Stimulated activated CD4-positive, alpha-beta T cell treated with anti-CD3 and anti-CD28 coated beads, Interleukin-15, amount 100 ng/mL, for 48 hours (primary cell): ENCODE data around the gene LASP1.

Source experiments
- DNase-seq, 2 donors: peaks; one replicate each; pipeline ENCODE4 v3.0.0-alpha.2; 2020; ENCODE audit warnings: low read depth in 2 of 2

Gene LASP1

GRCh38 chr17:38888842-38889241 is 19.0 kb downstream of the LASP1 start:
- no peak for DNase-seq

GRCh38 chr17:38889745-38890409 is 20.0 kb downstream of the LASP1 start:
- DNase-seq, result no peak

- no peak for DNase-seq
These were observed 20.5 kb downstream of the LASP1 start for GRCh38 chr17:38890410-38890746.

GRCh38 chr17:38891441-38891840 is 21.6 kb downstream of the LASP1 start:
- no peak for DNase-seq

GRCh38 chr17:38892083-38892482 is 22.2 kb downstream of the LASP1 start:
- DNase-seq, result no peak

- no peak for DNase-seq
These were observed 22.8 kb downstream of the LASP1 start for GRCh38 chr17:38892620-38893019.

GRCh38 chr17:38893113-38893512 is 23.3 kb downstream of the LASP1 start:
- no peak for DNase-seq

- DNase-seq, result no peak
These were observed 23.7 kb downstream of the LASP1 start for GRCh38 chr17:38893607-38894006.

GRCh38 chr17:38894276-38894675 is 24.4 kb downstream of the LASP1 start:
- no peak for DNase-seq

GRCh38 chr17:38896346-38896954 is 26.6 kb downstream of the LASP1 start:
- DNase-seq, result no peak

- DNase-seq, result no peak
These were observed 27.3 kb downstream of the LASP1 start for GRCh38 chr17:38897176-38897575.

GRCh38 chr17:38897671-38898290 is 27.9 kb downstream of the LASP1 start:
- DNase-seq, result no peak

GRCh38 chr17:38898291-38898679 is 28.4 kb downstream of the LASP1 start:
- peak in 1 of 2 donors; percentile 23 for DNase-seq

- DNase-seq, result peak; percentile 86 to 87
These were observed 29.0 kb downstream of the LASP1 start for GRCh38 chr17:38898812-38899348.

- no peak for DNase-seq
These were observed 29.6 kb downstream of the LASP1 start for GRCh38 chr17:38899421-38899820.

- DNase-seq, result no peak
These were observed 31.3 kb downstream of the LASP1 start for GRCh38 chr17:38900978-38901656.

- no peak for DNase-seq
These were observed 33.5 kb downstream of the LASP1 start for GRCh38 chr17:38903404-38903803.

- no peak for DNase-seq
These were observed 35.0 kb downstream of the LASP1 start for GRCh38 chr17:38904892-38905291.

- DNase-seq, result no peak
These were observed 35.5 kb downstream of the LASP1 start for GRCh38 chr17:38905375-38905774.

GRCh38 chr17:38906460-38907228 is 36.8 kb downstream of the LASP1 start:
- DNase-seq, result no peak

GRCh38 chr17:38907930-38908675 is 38.2 kb downstream of the LASP1 start:
- DNase-seq, result no peak
